Measurements from ENCODE around the gene MAPK1.

GRCh38 chr22:21768435-21768834 is 99.0 kb downstream of the MAPK1 start:
- TF ChIP-seq ZNF776 (tag by site-specific recombination; IDR thresholded peaks at IDR 0.05; ENCODE audit: borderline replicate concordance) (no peak), ZNF292 (tag by site-specific recombination; IDR thresholded peaks at IDR 0.05; ENCODE audit: borderline replicate concordance, low read depth) (no peak), ZBTB17 (tag by site-specific recombination; IDR thresholded peaks at IDR 0.05) (no peak), MYNN (tag by site-specific recombination; IDR thresholded peaks at IDR 0.05; ENCODE audit: borderline replicate concordance) (no peak), ATF2 (tag by site-specific recombination; IDR thresholded peaks at IDR 0.05; ENCODE audit: low read depth) (no peak), ZNF777 (tag by site-specific recombination; IDR thresholded peaks at IDR 0.05; ENCODE audit: borderline replicate concordance) (no peak), REST (tag by site-specific recombination; IDR thresholded peaks at IDR 0.05) (no peak), ZNF513 (tag by site-specific recombination; IDR thresholded peaks at IDR 0.05) (no peak), CTCF (tag by site-specific recombination; IDR thresholded peaks at IDR 0.05) (no peak), ZNF670 (tag by site-specific recombination; IDR thresholded peaks at IDR 0.05; ENCODE audit: low read depth) (no peak), REPIN1 (tag by site-specific recombination; IDR thresholded peaks at IDR 0.05; ENCODE audit: low read depth) (no peak), ZBTB7A (tag by site-specific recombination; IDR thresholded peaks at IDR 0.05; ENCODE audit: low read depth) (no peak)

Data from HEK293 (cell line).